Panc1 (cell line): Measurements from ENCODE around the gene TBC1D32. TPM values are rescaled to one million over a fixed set of nuclear protein-coding genes. Genes with fewer than 3 reads are reported as not detected.

ENCODE experiments used
- ATAC-seq: fragments of 200-7000 bp; cut with Tn5 transposase; 2 replicates; pipeline ENCODE4 v1.9.1; 2020; ENCODE audit warnings: mild to moderate bottlenecking, moderate library complexity
- BruUV-seq: library from RNA; stranded (reverse); fragments of 400-500 nt; replicated peaks from 2 replicates; lab custom pipeline; 2021; lab: Mats Ljungman, UMichigan
- CTCF ChIA-PET: fragments of 300-600 bp; sonication (Branson Sonifier 250); formaldehyde crosslinking; loops from one replicate; lab custom pipeline; 2022; ENCODE audit warnings: antibody characterized with exemption; lab: Charles Lee
- POLR2A ChIA-PET: fragments of 300-600 bp; sonication (Branson Sonifier 250); formaldehyde crosslinking; loops from one replicate; lab custom pipeline; 2022; ENCODE audit warnings: antibody characterized with exemption; lab: Charles Lee
- DNase-seq: peaks from one replicate; pipeline ENCODE4 v3.0.0-alpha.2; 2010; ENCODE audit warnings: low read depth, low spot score
- H3K27ac ChIP-seq: 2 replicates; pipeline ENCODE4 v1.5.1; 2011; ENCODE audit warnings: mild to moderate bottlenecking, low read length, inconsistent platforms
- H3K27me3 ChIP-seq: fragments of 200-500 bp; sonication (Bioruptor generic); 2 replicates; pipeline ENCODE4 v1.6.0; 2014; ENCODE audit warnings: low read length, inconsistent platforms; ENCODE audit not compliant: control insufficient read depth, insufficient read depth
- H3K36me3 ChIP-seq: fragments of 200-500 bp; sonication (Bioruptor generic); 2 replicates; pipeline ENCODE4 v1.5.1; 2014; ENCODE audit warnings: inconsistent platforms, mild to moderate bottlenecking, low read length, moderate library complexity; ENCODE audit not compliant: control insufficient read depth, insufficient read depth
- H3K4me1 ChIP-seq: 2 replicates; pipeline ENCODE4 v1.5.1; 2011; ENCODE audit warnings: inconsistent platforms, mild to moderate bottlenecking, low read length, moderate library complexity; ENCODE audit not compliant: control insufficient read depth, insufficient read depth
- H3K4me3 ChIP-seq, 2 experiments: 2 replicates each; pipeline ENCODE4 v1.5.1; 2011 to 2012; ENCODE audit warnings: low read depth in 2 of 2, low read length in 2 of 2, mild to moderate bottlenecking in 2 of 2, inconsistent platforms in 1 of 2, moderate library complexity in 1 of 2
- H3K9me3 ChIP-seq: fragments of 200-500 bp; sonication (Bioruptor generic); 2 replicates; pipeline ENCODE4 v1.5.1; 2014; ENCODE audit warnings: low read depth, mild to moderate bottlenecking, inconsistent platforms, low read length, moderate library complexity; ENCODE audit not compliant: control insufficient read depth, insufficient read depth
- CTCF ChIP-seq: fragments of 450-650 bp; IDR thresholded peaks from 2 replicates; pipeline ENCODE4 v1.5.1; 2017; ENCODE audit warnings: mild to moderate bottlenecking
- POLR2AphosphoS5 ChIP-seq: IDR thresholded peaks from 2 replicates; pipeline ENCODE4 v1.6.1; 2012; ENCODE audit warnings: mild to moderate bottlenecking, low read depth, low read length, moderate library complexity
- REST ChIP-seq, 2 experiments: IDR thresholded peaks; 2 replicates each; pipeline ENCODE4 v1.6.1; 2011 to 2012; ENCODE audit warnings: low read depth in 2 of 2, control low read depth in 1 of 2, low read length in 1 of 2, mild to moderate bottlenecking in 1 of 2, moderate library complexity in 1 of 2; ENCODE audit not compliant: insufficient read depth in 1 of 2
- SIN3A ChIP-seq: IDR thresholded peaks from 2 replicates; pipeline ENCODE4 v1.6.1; 2012; ENCODE audit warnings: low read depth, mild to moderate bottlenecking, low read length, moderate library complexity, borderline replicate concordance; ENCODE audit not compliant: insufficient read depth
- TCF7L2 ChIP-seq: IDR thresholded peaks from 2 replicates; pipeline ENCODE4 v1.6.1; 2011; ENCODE audit warnings: mild to moderate bottlenecking, low read depth, low read length, inconsistent platforms
- in situ Hi-C: cut with HindIII; loops from 2 replicates; pipeline ENCODE4 v1.10.0; 2016; ENCODE audit warnings: low sequenced_read_pairs, low pct_unique_long_range_greater_than_20kb
- intact Hi-C: fragments of 100-400 bp; cut with micrococcal nuclease; formaldehyde crosslinking; loops from one replicate; pipeline ENCODE4 v1.10.0; 2022; ENCODE audit not compliant: unreplicated experiment
- total RNA-seq: library from RNA; stranded (reverse); gene quantifications from one replicate; pipeline ENCODE4 v1.2.1, GENCODE V29; 2021; ENCODE audit not compliant: unreplicated experiment

TBC1D32 gene
- total RNA-seq, 1 experiment from 2014 or later, result 15.8 TPM

- no peaks in the 10 kb centered on the region for H3K4me1 ChIP-seq
- no TSS peak for BruUV-seq
- no peaks in the 10 kb centered on the region for H3K27me3 ChIP-seq
- intact Hi-C loops, result no loop called here
- ChIA-PET CTCF (no interaction called here), POLR2A (no interaction called here)
- no peak overlapping the region for H3K27ac ChIP-seq
- ATAC-seq (no peak), DNase-seq (no peak)
- H3K36me3 ChIP-seq, result peaks cover 14% of the 10 kb centered on the region
- in situ Hi-C loops, result no loop called here
- TF ChIP-seq POLR2AphosphoS5 (no peak), TCF7L2 (no peak), SIN3A (no peak), REST (IDR thresholded peaks at IDR 0.05; ENCODE audit: insufficient read depth in 1 of 2, low read depth in 2 of 2, low read length in 1 of 2) (no peak), CTCF (no peak)
- no peaks in the 10 kb centered on the region for H3K9me3 ChIP-seq
- no peak overlapping the region for H3K4me3 ChIP-seq
Measured at GRCh38 chr6:121321282-121321681, 13.0 kb downstream of the TBC1D32 start.

- intact Hi-C loops (no loop called here), in situ Hi-C loops (no loop called here)
- no TSS peak for BruUV-seq
- no peaks in the 10 kb centered on the region for H3K27me3 ChIP-seq
- H3K4me1 ChIP-seq, result no peaks in the 10 kb centered on the region
- H3K36me3 ChIP-seq, result peaks cover 14% of the 10 kb centered on the region
- no peak overlapping the region for H3K27ac ChIP-seq
- no peak for TF ChIP-seq CTCF
- TF ChIP-seq SIN3A, result no peak
- no peak for TF ChIP-seq TCF7L2
- no peak for TF ChIP-seq POLR2AphosphoS5
- ChIA-PET CTCF (interaction anchor here (0.6 kb wide), 1 partner anchor 77 kb away, joined by 3 read pairs; no protein-coding TSS in a partner anchor), POLR2A (no interaction called here)
- DNase-seq (no peak), ATAC-seq (no peak)
- no peak overlapping the region for H3K4me3 ChIP-seq
- H3K9me3 ChIP-seq, result no peaks in the 10 kb centered on the region
Measured at GRCh38 chr6:121319603-121320002, 14.7 kb downstream of the TBC1D32 start.
